BE2C (cell line): ENCODE data around the gene KCNMA1.
"Not testable (repeated sequence)": the region's sequence is repeated elsewhere in the genome, so short reads cannot be mapped to it uniquely, and the experiment has no call there.

Source experiments
- DNase-seq: peaks from one replicate; pipeline ENCODE4 v3.0.0-alpha.2; 2020
- H3K27me3 ChIP-seq: fragments of 250-450 bp; sonication (Bioruptor Pico); 2 replicates; pipeline ENCODE4 v1.5.1; 2020; ENCODE audit warnings: mild to moderate bottlenecking
- H3K36me3 ChIP-seq: fragments of 250-450 bp; sonication (Bioruptor Pico); 2 replicates; pipeline ENCODE4 v1.5.1; 2020; ENCODE audit warnings: mild to moderate bottlenecking
- H3K4me1 ChIP-seq: fragments of 250-450 bp; sonication (Bioruptor Pico); 2 replicates; pipeline ENCODE4 v1.5.1; 2020
- H3K4me3 ChIP-seq: 2 replicates; pipeline ENCODE4 v1.5.1; 2011; ENCODE audit warnings: low read depth, low read length
- H3K9me3 ChIP-seq: fragments of 250-450 bp; sonication (Bioruptor Pico); 2 replicates; pipeline ENCODE4 v1.5.1; 2020
- CTCF ChIP-seq: IDR thresholded peaks from 2 replicates; pipeline ENCODE4 v1.5.1; 2012; ENCODE audit warnings: mild to moderate bottlenecking, low read depth, low read length

KCNMA1 gene

GRCh38 chr10:77349226-77349625 lies 288.4 kb downstream of the KCNMA1 start:
- H3K4me1 ChIP-seq = peaks cover 27% of the 10 kb centered on the region
- no peak for TF ChIP-seq CTCF
- DNase-seq = no peak
- H3K36me3 ChIP-seq = no peaks in the 10 kb centered on the region
- H3K27me3 ChIP-seq = no peaks in the 10 kb centered on the region
- no peak overlapping the region for H3K4me3 ChIP-seq
- H3K9me3 ChIP-seq = no peaks in the 10 kb centered on the region

- DNase-seq = no peak
- TF ChIP-seq CTCF = no peak
- peaks cover 27% of the 10 kb centered on the region for H3K4me1 ChIP-seq
- no peak overlapping the region for H3K4me3 ChIP-seq
- no peaks in the 10 kb centered on the region for H3K36me3 ChIP-seq
- no peaks in the 10 kb centered on the region for H3K27me3 ChIP-seq
- H3K9me3 ChIP-seq = no peaks in the 10 kb centered on the region
These were observed 288.9 kb downstream of the KCNMA1 start for GRCh38 chr10:77348751-77349150.

GRCh38 chr10:77348082-77348481 lies 289.5 kb downstream of the KCNMA1 start:
- Histone ChIP-seq H3K9me3 (no peaks in the 10 kb centered on the region), H3K27me3 (no peaks in the 10 kb centered on the region), H3K4me1 (peaks cover 27% of the 10 kb centered on the region), H3K4me3 (no peak overlapping the region), H3K36me3 (no peaks in the 10 kb centered on the region)
- no peak for DNase-seq
- no peak for TF ChIP-seq CTCF

- Histone ChIP-seq H3K27me3 (no peaks in the 10 kb centered on the region), H3K4me1 (peaks cover 23% of the 10 kb centered on the region), H3K4me3 (no peak overlapping the region), H3K9me3 (no peaks in the 10 kb centered on the region), H3K36me3 (no peaks in the 10 kb centered on the region)
- no peak for TF ChIP-seq CTCF
- no peak for DNase-seq
These were observed 290.6 kb downstream of the KCNMA1 start for GRCh38 chr10:77347052-77347451.

GRCh38 chr10:77341055-77341454 lies 296.6 kb downstream of the KCNMA1 start:
- Histone ChIP-seq H3K4me1 (no peaks in the 10 kb centered on the region), H3K4me3 (no peak overlapping the region), H3K27me3 (no peaks in the 10 kb centered on the region), H3K9me3 (no peaks in the 10 kb centered on the region; the same call in 1 of the 2 replicates), H3K36me3 (no peaks in the 10 kb centered on the region)
- no peak for TF ChIP-seq CTCF
- no peak for DNase-seq

GRCh38 chr10:77339872-77340271 lies 297.7 kb downstream of the KCNMA1 start:
- not testable (repeated sequence) for H3K4me3 ChIP-seq, H3K9me3 ChIP-seq, DNase-seq, H3K36me3 ChIP-seq, H3K4me1 ChIP-seq, H3K27me3 ChIP-seq

GRCh38 chr10:77339166-77339565 lies 298.4 kb downstream of the KCNMA1 start:
- Histone ChIP-seq H3K27me3 (no peaks in the 10 kb centered on the region), H3K4me3 (no peak overlapping the region), H3K9me3 (no peaks in the 10 kb centered on the region; the same call in 1 of the 2 replicates), H3K4me1 (no peaks in the 10 kb centered on the region), H3K36me3 (no peaks in the 10 kb centered on the region)
- no peak for DNase-seq
- TF ChIP-seq CTCF = no peak
